GM10248 (cell line): ENCODE results near the gene BPIFB6.

Experiments
- CTCF ChIA-PET: fragments of 300-600 bp; sonication (Branson Sonifier 250); formaldehyde crosslinking; extraction: SDS; loops from one replicate; lab custom pipeline; 2021; ENCODE audit warnings: antibody characterized with exemption; lab: Yijun Ruan, JAX
- POLR2A ChIA-PET: fragments of 350-650 bp; sonication (Branson Sonifier 250); formaldehyde crosslinking; extraction: SDS; loops from one replicate; lab custom pipeline; 2020; ENCODE audit warnings: antibody characterized with exemption; lab: Yijun Ruan, JAX
- DNase-seq: peaks from one replicate; pipeline ENCODE4 v3.0.0; 2012; ENCODE audit errors: extremely low spot score
- TF ChIP-seq, protein P1 (sequence below): IDR thresholded peaks from 2 replicates; pipeline ENCODE4 v1.5.1; 2012; ENCODE audit warnings: mild to moderate bottlenecking, low read depth; ENCODE audit errors: extremely low read depth, missing control alignments, control extremely low read depth

Gene BPIFB6

DNA sequence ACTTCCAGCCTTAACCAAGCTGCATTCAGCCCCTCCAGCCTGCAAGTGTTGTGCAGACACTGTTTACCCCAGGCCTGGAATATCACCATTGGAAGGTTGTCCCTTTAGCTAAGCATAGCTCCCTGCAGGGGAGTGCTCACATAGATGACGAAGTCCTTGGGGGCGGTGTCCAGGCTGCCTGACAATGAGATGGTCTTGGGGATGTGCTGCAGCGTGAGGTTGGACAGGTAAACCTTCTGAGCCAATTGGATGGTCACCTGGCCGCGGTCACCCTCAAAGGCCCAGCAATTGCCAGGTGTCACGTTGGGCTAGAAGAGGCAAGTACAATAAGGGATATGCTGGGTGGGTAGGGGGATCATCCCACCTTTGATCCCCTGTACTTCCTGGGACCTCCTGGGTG lies 45.9 kb upstream of the BPIFB6 start:
- CTCF ChIA-PET, result interaction anchor here (1.9 kb wide), 1 partner anchor 10 kb away, joined by 4 read pairs; no protein-coding TSS in a partner anchor
- no peak for DNase-seq
- TF ChIP-seq, protein P1, sequence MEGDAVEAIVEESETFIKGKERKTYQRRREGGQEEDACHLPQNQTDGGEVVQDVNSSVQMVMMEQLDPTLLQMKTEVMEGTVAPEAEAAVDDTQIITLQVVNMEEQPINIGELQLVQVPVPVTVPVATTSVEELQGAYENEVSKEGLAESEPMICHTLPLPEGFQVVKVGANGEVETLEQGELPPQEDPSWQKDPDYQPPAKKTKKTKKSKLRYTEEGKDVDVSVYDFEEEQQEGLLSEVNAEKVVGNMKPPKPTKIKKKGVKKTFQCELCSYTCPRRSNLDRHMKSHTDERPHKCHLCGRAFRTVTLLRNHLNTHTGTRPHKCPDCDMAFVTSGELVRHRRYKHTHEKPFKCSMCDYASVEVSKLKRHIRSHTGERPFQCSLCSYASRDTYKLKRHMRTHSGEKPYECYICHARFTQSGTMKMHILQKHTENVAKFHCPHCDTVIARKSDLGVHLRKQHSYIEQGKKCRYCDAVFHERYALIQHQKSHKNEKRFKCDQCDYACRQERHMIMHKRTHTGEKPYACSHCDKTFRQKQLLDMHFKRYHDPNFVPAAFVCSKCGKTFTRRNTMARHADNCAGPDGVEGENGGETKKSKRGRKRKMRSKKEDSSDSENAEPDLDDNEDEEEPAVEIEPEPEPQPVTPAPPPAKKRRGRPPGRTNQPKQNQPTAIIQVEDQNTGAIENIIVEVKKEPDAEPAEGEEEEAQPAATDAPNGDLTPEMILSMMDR, result no peak
- POLR2A ChIA-PET, result no interaction called here

GRCh38 chr20:32986331-32986966 lies 45.0 kb upstream of the BPIFB6 start:
- ChIA-PET POLR2A (no interaction called here), CTCF (interaction anchor here (0.7 to 1.9 kb wide), 3 partner anchors 8 to 10 kb away, joined by 3 to 4 read pairs (median 3); no protein-coding TSS in a partner anchor)
- DNase-seq, result no peak
- TF ChIP-seq, protein P1, result no peak

GRCh38 chr20:32987044-32987825 lies 44.2 kb upstream of the BPIFB6 start:
- ChIA-PET POLR2A (no interaction called here), CTCF (interaction anchor here (1.0 to 1.9 kb wide), 2 partner anchors 8 to 11 kb away, joined by 3 to 4 read pairs; no protein-coding TSS in a partner anchor)
- TF ChIP-seq, protein P1, result no peak
- DNase-seq, result no peak

DNA sequence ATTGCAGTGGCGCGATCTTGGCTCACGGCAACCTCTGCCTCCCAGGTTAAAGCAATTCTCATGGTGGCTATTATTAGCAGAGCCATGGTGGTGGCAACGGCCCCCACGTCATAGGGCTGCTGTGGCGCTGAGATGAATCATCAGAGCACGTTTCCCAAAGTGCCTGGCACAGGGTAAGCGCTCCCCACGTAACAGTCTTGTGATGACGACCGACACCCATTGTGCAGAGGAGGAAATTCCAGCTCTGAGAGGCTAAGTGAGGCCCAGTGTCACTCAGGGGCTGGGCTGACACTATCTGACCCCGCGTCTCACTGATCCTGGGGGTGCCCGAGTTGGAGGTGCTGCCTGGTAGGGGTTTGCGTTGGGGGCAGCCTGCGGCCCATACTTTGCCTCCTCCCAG lies 43.4 kb upstream of the BPIFB6 start:
- DNase-seq, result no peak
- ChIA-PET POLR2A (no interaction called here), CTCF (no interaction called here)
- TF ChIP-seq, protein P1, result no peak

DNA sequence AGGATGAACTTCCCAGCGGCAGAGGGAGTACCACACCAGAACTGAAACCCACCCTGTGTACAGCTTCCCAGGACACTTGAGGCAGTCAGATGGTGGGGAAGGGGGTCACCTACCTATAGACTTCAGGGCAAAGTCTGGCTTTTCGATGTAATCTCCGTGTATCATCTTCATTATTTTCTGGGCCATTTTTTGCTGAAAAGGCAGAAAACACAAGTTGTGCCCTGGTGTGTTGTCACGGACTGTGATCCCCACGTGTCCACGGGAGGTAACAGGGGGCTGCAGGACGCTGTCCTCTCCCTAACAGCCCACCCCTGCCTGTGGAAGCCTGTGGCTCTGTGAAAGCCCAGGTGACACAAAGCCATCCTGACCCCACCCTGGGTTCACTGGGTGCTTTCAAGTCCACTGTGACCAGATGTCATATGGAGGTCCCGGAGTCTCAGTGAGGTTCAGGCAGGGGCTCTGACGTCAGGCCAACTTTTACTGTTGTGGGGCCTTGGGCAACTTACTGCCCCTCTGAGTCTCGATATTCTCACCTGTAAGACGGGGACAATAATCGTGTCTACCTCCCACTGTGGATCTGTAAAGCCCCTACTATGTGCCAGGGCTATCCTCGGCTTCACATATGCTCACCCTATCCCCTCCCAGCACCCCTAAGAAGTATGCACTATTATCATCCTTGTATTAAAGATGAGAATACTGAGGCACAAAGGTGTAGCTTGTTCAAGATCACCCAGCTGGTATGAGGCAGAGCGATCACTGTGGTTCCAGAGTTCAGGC lies 41.8 kb upstream of the BPIFB6 start:
- POLR2A ChIA-PET, result no interaction called here
- DNase-seq, result no peak
- CTCF ChIA-PET, result no interaction called here
- TF ChIP-seq, protein P1, result no peak

- POLR2A ChIA-PET, result no interaction called here
- TF ChIP-seq, protein P1, result no peak
- CTCF ChIA-PET, result no interaction called here
- no peak for DNase-seq
These were observed 41.0 kb upstream of the BPIFB6 start for GRCh38 chr20:32990426-32990825.
